GM13977 (cell line): Measurements from ENCODE around the gene HRH1.

Source experiments
- DNase-seq: peaks from one replicate; pipeline ENCODE4 v3.0.0; 2012; ENCODE audit warnings: low spot score
- in situ Hi-C: fragments of 300-500 bp; cut with MboI; formaldehyde crosslinking; loops from one replicate; pipeline ENCODE4 v1.12.0; 2022; ENCODE audit warnings: low sequenced_read_pairs, low pct_unique_long_range_greater_than_20kb, mixed read lengths, inconsistent platforms; ENCODE audit not compliant: unreplicated experiment
- TF ChIP-seq, protein P1 (sequence below): IDR thresholded peaks from 2 replicates; pipeline ENCODE4 v1.5.1; 2012; ENCODE audit warnings: mild to moderate bottlenecking, control low read depth; ENCODE audit not compliant: insufficient read depth; ENCODE audit errors: extremely low read depth, missing control alignments

HRH1 gene

DNA sequence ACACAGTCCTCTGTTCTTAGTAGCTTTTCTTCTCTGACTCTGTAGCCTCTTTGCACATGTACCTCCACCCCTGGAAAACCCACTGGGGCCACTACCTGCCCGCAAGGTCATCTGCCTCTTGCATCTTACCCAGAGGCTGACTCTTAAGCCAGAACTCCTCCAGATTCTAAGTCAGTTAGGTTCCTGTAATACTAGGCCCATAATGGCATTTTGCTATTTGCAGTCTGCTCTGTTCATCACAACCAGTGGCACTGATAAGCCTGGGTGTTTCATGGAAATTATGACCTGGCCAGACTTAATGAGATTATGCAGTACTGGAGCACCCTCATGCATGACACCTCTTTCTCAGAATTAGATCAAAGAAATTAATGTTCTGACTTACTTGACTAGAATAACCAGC is 86.2 kb downstream of the HRH1 start:
- TF ChIP-seq, protein P1, sequence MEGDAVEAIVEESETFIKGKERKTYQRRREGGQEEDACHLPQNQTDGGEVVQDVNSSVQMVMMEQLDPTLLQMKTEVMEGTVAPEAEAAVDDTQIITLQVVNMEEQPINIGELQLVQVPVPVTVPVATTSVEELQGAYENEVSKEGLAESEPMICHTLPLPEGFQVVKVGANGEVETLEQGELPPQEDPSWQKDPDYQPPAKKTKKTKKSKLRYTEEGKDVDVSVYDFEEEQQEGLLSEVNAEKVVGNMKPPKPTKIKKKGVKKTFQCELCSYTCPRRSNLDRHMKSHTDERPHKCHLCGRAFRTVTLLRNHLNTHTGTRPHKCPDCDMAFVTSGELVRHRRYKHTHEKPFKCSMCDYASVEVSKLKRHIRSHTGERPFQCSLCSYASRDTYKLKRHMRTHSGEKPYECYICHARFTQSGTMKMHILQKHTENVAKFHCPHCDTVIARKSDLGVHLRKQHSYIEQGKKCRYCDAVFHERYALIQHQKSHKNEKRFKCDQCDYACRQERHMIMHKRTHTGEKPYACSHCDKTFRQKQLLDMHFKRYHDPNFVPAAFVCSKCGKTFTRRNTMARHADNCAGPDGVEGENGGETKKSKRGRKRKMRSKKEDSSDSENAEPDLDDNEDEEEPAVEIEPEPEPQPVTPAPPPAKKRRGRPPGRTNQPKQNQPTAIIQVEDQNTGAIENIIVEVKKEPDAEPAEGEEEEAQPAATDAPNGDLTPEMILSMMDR, result no peak
- in situ Hi-C loops, result loop anchor here (25.0 kb wide), 2 partner anchors 97 to 422 kb away; no protein-coding TSS in a partner anchor
- DNase-seq, result no peak

- TF ChIP-seq, protein P1, result no peak
- in situ Hi-C loops, result loop anchor here (25.0 kb wide), 2 partner anchors 93 to 418 kb away; no protein-coding TSS in a partner anchor
- DNase-seq, result no peak
Measured at GRCh38 chr3:11244121-11244677, 89.9 kb downstream of the HRH1 start.

DNA sequence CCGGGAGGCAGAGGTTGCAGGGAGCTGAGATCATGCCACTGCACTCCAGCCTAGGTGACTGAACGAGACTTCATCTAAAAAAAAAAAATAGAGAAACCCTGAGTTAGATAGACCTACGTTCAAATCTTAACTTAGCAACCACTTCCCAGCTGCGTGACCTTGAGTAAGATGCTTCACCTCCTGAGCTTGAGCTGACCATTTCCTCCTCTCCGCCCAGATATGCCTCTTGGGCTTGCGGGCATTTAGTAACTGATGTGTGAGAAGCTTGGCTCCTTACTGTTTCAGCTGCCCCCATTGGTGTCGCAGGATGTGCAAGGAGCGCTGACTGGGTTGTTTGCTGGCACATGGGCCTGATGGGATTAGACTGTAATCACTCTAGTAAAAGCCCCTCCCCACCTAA is 91.0 kb downstream of the HRH1 start:
- in situ Hi-C loops, result loop anchor here (25.0 kb wide), 2 partner anchors 92 to 417 kb away; no protein-coding TSS in a partner anchor
- DNase-seq, result no peak
- TF ChIP-seq, protein P1, result no peak

GRCh38 chr3:11245827-11246662 is 91.8 kb downstream of the HRH1 start:
- DNase-seq, result no peak
- in situ Hi-C loops, result loop anchor here (25.0 kb wide), 2 partner anchors 91 to 416 kb away; no protein-coding TSS in a partner anchor

DNA sequence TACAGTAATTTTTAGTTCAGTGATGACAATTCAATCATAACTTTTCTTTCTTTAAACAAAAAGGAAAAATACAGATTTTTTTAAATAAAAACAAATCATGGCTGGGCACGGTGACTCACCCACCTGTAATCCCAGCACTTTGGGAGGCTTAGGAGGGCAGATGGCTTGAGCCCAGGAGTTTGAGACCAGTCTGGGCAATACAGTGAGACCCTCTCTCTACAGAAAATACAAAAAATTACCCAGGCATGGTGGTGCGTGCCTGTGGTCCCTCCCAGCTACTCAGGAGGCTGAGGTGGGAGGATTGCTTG is 92.3 kb downstream of the HRH1 start:
- TF ChIP-seq, protein P1, result no peak
- DNase-seq, result no peak
- in situ Hi-C loops, result loop anchor here (25.0 kb wide), 2 partner anchors 91 to 416 kb away; no protein-coding TSS in a partner anchor

More at GRCh38 chr3:11245827-11246662, 91.8 kb downstream of the HRH1 start:
- TF ChIP-seq, protein P1, result no peak

- no peak for DNase-seq
- TF ChIP-seq, protein P1, result no peak
- in situ Hi-C loops, result loop anchor here (25.0 kb wide), 2 partner anchors 90 to 415 kb away; no protein-coding TSS in a partner anchor
Measured at GRCh38 chr3:11247362-11247761, 93.1 kb downstream of the HRH1 start.
